NOMO-1 treated with DMSO at 0.1 percent for 48 hours (cell line): ENCODE measurements around the gene LIAS.
"Not testable (repeated sequence)": the region's sequence is repeated elsewhere in the genome, so short reads cannot be mapped to it uniquely, and the experiment has no call there.

Experiments
- DNase-seq: peaks from one replicate; lab custom pipeline; 2025; ENCODE audit not compliant: unreplicated experiment; lab: John Stamatoyannopoulos, UW

The LIAS gene

GRCh38 chr4:39495446-39496213, 36.8 kb downstream of the LIAS start:
- no peak for DNase-seq

GRCh38 chr4:39497909-39498726, 39.3 kb downstream of the LIAS start:
- no peak for DNase-seq

- no peak for DNase-seq
These were observed 39.8 kb downstream of the LIAS start for GRCh38 chr4:39498727-39499020.

GRCh38 chr4:39502019-39502663, 43.3 kb downstream of the LIAS start:
- DNase-seq: no peak

- DNase-seq: not testable (repeated sequence)
These were observed 43.8 kb downstream of the LIAS start for GRCh38 chr4:39502664-39503035.

- DNase-seq: no peak
These were observed 45.7 kb downstream of the LIAS start for GRCh38 chr4:39504538-39504937.

- DNase-seq: no peak
These were observed 46.7 kb downstream of the LIAS start for GRCh38 chr4:39505581-39505980.

- no peak for DNase-seq
These were observed 51.6 kb downstream of the LIAS start for GRCh38 chr4:39510348-39510929.

- DNase-seq: not testable (repeated sequence)
These were observed 55.4 kb downstream of the LIAS start for GRCh38 chr4:39514266-39514665.

GRCh38 chr4:39514888-39515401, 56.1 kb downstream of the LIAS start:
- no peak for DNase-seq

- not testable (repeated sequence) for DNase-seq
These were observed 57.0 kb downstream of the LIAS start for GRCh38 chr4:39515669-39516401.

GRCh38 chr4:39516407-39516966, 57.6 kb downstream of the LIAS start:
- no peak for DNase-seq

- no peak for DNase-seq
These were observed 59.6 kb downstream of the LIAS start for GRCh38 chr4:39518484-39518883.

GRCh38 chr4:39521253-39521919, 62.5 kb downstream of the LIAS start:
- no peak for DNase-seq

GRCh38 chr4:39522068-39522467, 63.2 kb downstream of the LIAS start:
- DNase-seq: no peak

GRCh38 chr4:39524161-39524957, 65.5 kb downstream of the LIAS start:
- no peak for DNase-seq

- no peak for DNase-seq
These were observed 67.2 kb downstream of the LIAS start for GRCh38 chr4:39525822-39526690.

GRCh38 chr4:39526765-39527295, 68.0 kb downstream of the LIAS start:
- no peak for DNase-seq
